ENCODE measurements around the gene ROPN1L. TPM values are rescaled to one million over a fixed set of nuclear protein-coding genes. Genes with fewer than 3 reads are reported as not detected.
A peak's percentile ranks its signal among the peaks of the same experiment; 100 is the strongest.
"Not testable (repeated sequence)": the region's sequence is repeated elsewhere in the genome, so short reads cannot be mapped to it uniquely, and the experiment has no call there.

The ROPN1L gene
- total RNA-seq, 1 experiment from 2014 or later = 2.9 TPM

DNA sequence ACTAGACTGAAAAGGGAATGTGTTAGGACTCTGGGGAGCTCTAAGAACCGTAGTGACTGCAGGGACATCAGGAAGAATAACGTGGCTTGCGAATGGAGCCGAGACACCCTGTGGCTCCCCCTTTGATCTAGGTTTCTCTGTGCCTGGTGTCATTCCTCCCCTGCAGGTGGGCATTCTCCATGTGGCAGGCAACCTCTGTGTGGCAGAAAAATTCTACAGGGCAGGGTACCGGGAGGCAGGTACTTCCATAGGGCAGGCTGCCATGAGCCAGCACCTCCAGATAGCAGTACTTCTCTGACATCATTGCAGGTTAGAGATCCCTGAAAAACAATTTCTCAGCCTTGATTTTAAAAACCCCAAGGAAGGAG lies 43.1 kb downstream of the ROPN1L start:
- Histone ChIP-seq H3K27ac (peak overlapping the region; percentile 37), H3K9me3 (replicated peaks) (no peaks in the 10 kb centered on the region; the same call in 1 of the 2 replicates), H3K27me3 (replicated peaks) (no peaks in the 10 kb centered on the region), H3K4me1 (replicated peaks) (peaks cover 63% of the 10 kb centered on the region), H3K36me3 (no peaks in the 10 kb centered on the region), H3K4me3 (no peak overlapping the region)
- DNase-seq (ENCODE audit: low read depth in 1 of 2, low spot score in 2 of 2) = no peak

DNA sequence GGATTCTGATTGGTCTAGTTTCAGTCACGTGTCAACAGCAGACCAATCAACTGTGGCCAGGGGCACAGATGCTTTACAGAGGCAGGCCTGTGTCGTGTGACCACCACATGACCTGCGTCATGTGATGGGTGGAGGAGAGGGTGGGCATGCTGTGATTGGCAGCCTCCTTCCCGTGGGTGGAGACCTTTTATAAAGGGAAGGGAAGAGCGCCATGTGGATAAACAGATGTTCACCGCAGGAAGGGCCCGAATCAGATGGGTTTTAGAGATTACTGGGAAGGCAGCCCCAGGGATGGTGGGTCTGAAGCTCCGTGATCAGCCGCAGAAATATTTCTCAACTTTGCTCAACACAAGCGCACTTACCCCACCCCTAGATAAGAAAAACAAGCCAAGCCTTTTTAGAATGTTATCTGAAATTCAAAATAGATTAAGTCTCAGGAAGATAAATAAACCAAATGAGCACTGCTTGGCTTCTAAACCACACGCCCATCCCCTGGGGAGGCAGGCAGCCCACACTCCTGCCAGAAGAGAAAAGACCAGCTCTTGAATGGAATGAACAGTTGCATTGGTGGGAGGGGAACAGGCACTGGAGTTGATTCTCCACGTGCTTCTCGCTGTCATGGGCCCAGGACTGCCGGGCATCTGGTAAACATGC lies 43.6 kb downstream of the ROPN1L start:
- Histone ChIP-seq H3K4me1 (replicated peaks) (peaks cover 63% of the 10 kb centered on the region), H3K27me3 (replicated peaks) (no peaks in the 10 kb centered on the region), H3K9me3 (replicated peaks) (no peaks in the 10 kb centered on the region), H3K4me3 (no peak overlapping the region), H3K36me3 (no peaks in the 10 kb centered on the region), H3K27ac (peak overlapping the region; percentile 37)
- DNase-seq (ENCODE audit: low read depth in 1 of 2, low spot score in 2 of 2) = peak; percentile 99

DNA sequence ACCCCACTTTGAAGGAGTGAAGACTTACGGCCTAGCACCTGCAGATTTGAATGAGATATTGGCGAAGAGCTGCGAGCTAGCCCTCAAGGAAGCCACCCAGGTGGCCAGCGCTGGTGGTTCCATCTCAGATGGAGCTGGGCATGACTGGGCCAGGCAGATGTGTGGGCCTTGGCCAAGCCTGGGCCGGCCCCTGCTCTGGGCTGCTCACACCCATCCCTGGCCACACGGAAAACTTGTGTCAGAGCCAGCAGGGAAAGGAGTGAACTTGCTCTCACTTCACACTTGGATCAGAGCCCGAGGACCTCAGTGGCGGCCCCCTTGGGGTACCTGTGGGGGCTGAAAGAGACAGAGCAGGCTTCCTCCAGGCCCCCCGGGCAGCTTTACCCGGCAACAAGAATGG lies 44.2 kb downstream of the ROPN1L start:
- no peaks in the 10 kb centered on the region for H3K9me3 ChIP-seq (replicated peaks)
- H3K4me3 ChIP-seq = no peak overlapping the region
- no peaks in the 10 kb centered on the region for H3K27me3 ChIP-seq (replicated peaks)
- H3K36me3 ChIP-seq = no peaks in the 10 kb centered on the region
- peak overlapping the region; percentile 37 for H3K27ac ChIP-seq
- peaks cover 58% of the 10 kb centered on the region for H3K4me1 ChIP-seq (replicated peaks)
- no peak for DNase-seq (ENCODE audit: low read depth in 1 of 2, low spot score in 2 of 2)

DNA sequence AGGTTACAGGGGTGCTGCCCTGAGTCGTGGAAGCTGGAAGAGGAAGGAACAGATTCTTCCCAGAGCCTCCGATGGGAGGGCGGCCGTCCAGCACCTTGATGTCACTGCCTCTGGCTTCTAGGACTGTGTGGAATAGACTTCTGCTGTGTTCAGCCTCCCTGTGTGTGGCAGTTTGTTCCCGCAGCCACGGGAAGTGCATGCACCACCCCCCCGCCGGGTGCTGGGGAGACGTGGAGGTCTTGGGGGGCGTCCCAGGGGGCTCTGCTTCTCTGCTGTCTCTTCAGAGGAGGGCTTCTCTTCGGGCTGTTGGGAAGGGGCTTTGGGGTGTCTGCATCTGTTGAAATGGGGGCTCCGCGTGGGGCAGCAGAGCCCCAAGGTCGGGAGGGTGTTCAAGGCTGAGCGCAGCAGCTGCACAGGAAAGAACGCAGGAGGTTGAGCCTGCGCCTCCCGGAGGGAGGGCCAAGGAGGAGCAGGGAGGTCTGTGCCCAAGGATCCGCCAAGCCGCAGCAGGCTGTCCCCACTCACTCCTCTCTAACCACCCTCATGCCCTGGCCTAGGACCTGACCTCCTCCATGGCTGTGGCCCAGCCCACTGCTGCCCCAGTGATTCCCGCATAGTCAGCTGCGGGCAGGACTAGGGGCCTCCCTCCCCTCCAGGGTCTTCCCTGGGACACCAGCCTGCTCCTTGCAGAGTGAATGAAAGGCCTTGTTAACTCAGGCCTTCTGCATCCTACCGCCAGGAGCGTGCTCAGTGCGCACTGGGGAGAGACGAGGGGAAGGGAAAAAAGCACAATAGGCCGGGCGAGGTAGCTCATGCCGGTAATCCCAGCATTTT lies 45.0 kb downstream of the ROPN1L start:
- Histone ChIP-seq H3K4me1 (replicated peaks) (peaks cover 54% of the 10 kb centered on the region), H3K27me3 (replicated peaks) (no peaks in the 10 kb centered on the region), H3K27ac (no peak overlapping the region; the same call in 1 of the 2 replicates), H3K36me3 (no peaks in the 10 kb centered on the region), H3K4me3 (no peak overlapping the region), H3K9me3 (replicated peaks) (no peaks in the 10 kb centered on the region)
- DNase-seq (ENCODE audit: low read depth in 1 of 2, low spot score in 2 of 2) = no peak

DNA sequence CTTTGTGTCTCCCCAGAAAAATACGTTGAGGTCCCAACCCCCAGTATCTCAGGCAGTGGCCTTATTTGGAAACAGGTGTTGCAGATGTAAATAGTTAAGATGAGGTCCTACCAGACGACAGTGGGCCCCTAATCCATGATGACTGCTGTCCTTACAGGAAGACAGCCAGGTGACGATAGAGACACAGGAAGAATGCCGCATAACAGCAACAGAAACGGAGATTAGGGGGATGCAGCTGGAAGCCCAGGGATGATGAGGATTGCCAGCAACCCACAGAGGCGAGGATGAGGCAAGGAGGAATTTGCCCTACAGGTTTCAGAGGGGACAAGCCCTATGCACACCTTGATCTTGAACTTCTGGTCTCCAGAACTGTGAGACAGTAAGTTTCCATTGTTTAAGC lies 46.5 kb downstream of the ROPN1L start:
- Histone ChIP-seq H3K27ac (no peak overlapping the region), H3K4me3 (no peak overlapping the region), H3K4me1 (replicated peaks) (peaks cover 54% of the 10 kb centered on the region), H3K27me3 (replicated peaks) (no peaks in the 10 kb centered on the region), H3K36me3 (no peaks in the 10 kb centered on the region), H3K9me3 (replicated peaks) (no peaks in the 10 kb centered on the region)
- DNase-seq (ENCODE audit: low read depth in 1 of 2, low spot score in 2 of 2) = no peak

DNA sequence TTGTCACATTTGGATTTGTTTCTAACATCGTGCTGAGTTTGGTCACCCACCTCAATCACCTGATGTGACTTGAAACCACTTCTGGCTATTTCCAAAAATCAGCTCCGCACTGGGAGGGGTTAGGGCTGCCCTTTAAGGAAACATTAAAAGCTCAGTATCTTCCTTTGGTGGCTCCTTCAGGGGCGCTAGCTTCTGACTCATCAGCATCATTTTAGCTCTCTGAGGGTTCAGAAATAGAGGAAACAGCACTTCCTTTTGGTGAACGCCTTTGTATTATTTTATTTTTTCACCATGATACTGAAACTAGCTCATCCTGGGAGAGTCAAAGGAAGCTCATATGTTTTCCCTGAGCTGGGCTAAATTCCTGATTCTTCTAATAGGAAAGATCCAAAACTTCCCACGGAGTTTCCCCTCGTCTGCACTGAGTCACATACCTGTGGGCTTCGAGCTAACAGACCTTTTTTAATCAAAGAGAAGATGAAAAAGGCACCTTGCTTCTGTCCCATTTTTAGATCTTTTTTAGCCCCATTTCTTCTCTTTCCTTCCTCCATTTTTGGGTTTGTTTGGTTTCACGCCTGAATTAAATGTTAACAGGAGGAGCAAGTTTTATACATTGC lies 48.2 kb downstream of the ROPN1L start:
- DNase-seq (ENCODE audit: low read depth in 1 of 2, low spot score in 2 of 2) = peak in 1 of 2 experiments; percentile 42
- H3K36me3 ChIP-seq = no peaks in the 10 kb centered on the region

GRCh38 chr5:10490927-10491672 lies 49.4 kb downstream of the ROPN1L start:
- DNase-seq (ENCODE audit: low read depth in 1 of 2, low spot score in 2 of 2) = no peak
- Histone ChIP-seq H3K36me3 (no peaks in the 10 kb centered on the region), H3K9me3 (replicated peaks) (no peaks in the 10 kb centered on the region), H3K4me3 (no peak overlapping the region), H3K27ac (no peak overlapping the region), H3K27me3 (replicated peaks) (no peaks in the 10 kb centered on the region), H3K4me1 (replicated peaks) (peaks cover 34% of the 10 kb centered on the region)

More for the DNA sequence above, 48.2 kb downstream of the ROPN1L start:
- H3K27me3 ChIP-seq (replicated peaks) = no peaks in the 10 kb centered on the region
- no peak overlapping the region for H3K27ac ChIP-seq
- H3K9me3 ChIP-seq (replicated peaks) = no peaks in the 10 kb centered on the region
- peaks cover 46% of the 10 kb centered on the region for H3K4me1 ChIP-seq (replicated peaks)
- H3K4me3 ChIP-seq = no peak overlapping the region

DNA sequence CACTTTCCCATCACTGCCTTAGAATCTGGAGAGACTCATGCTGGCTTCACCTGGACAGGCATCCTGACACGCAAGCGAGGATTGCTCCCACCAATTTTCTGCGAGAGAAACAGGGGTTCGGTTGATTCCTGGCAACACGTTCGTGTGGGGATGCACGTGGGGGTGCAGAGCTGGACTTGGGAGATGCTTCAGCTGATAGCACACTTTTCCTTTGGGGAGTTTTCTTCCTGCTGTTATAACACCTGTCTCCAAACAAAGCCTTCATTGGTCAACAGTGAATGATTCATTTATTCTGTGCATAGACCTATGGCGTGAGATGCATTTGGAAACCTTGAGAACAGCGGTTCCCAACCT lies 50.0 kb downstream of the ROPN1L start:
- Histone ChIP-seq H3K36me3 (no peaks in the 10 kb centered on the region), H3K4me3 (no peak overlapping the region), H3K4me1 (replicated peaks) (peaks cover 28% of the 10 kb centered on the region), H3K27me3 (replicated peaks) (no peaks in the 10 kb centered on the region), H3K27ac (no peak overlapping the region), H3K9me3 (replicated peaks) (no peaks in the 10 kb centered on the region)
- no peak for DNase-seq (ENCODE audit: low read depth in 1 of 2, low spot score in 2 of 2)

DNA sequence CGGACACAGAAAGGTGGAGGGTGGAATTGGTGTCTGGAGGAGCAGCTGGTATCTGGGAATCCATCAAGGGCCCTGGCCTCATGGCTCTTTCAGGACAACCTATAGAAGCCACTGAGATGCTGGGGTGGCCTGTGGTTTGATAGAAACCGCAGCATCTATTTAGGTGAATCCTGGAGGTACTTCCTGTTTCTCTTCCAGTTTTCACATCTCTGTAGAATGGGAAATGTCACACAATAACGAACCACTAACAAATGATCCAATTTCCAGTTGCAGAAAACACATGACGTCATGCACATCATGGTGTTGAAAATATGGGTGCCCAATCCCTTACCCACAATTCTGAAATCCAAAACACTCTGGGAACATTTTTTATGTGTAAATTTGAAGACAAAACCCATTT lies 52.2 kb downstream of the ROPN1L start:
- no peaks in the 10 kb centered on the region for H3K27me3 ChIP-seq (replicated peaks)
- H3K27ac ChIP-seq = no peak overlapping the region
- no peaks in the 10 kb centered on the region for H3K36me3 ChIP-seq
- no peak for DNase-seq (ENCODE audit: low read depth in 1 of 2, low spot score in 2 of 2)
- H3K9me3 ChIP-seq (replicated peaks) = no peaks in the 10 kb centered on the region
- peaks cover 16% of the 10 kb centered on the region for H3K4me1 ChIP-seq (replicated peaks)
- no peak overlapping the region for H3K4me3 ChIP-seq

GRCh38 chr5:10494497-10494896 lies 52.8 kb downstream of the ROPN1L start:
- DNase-seq (ENCODE audit: low read depth in 1 of 2, low spot score in 2 of 2); H3K36me3 ChIP-seq; H3K27me3 ChIP-seq (replicated peaks); H3K9me3 ChIP-seq (replicated peaks); H3K27ac ChIP-seq; H3K4me3 ChIP-seq: not testable (repeated sequence)
- peaks cover 12% of the 10 kb centered on the region for H3K4me1 ChIP-seq (replicated peaks)

DNA sequence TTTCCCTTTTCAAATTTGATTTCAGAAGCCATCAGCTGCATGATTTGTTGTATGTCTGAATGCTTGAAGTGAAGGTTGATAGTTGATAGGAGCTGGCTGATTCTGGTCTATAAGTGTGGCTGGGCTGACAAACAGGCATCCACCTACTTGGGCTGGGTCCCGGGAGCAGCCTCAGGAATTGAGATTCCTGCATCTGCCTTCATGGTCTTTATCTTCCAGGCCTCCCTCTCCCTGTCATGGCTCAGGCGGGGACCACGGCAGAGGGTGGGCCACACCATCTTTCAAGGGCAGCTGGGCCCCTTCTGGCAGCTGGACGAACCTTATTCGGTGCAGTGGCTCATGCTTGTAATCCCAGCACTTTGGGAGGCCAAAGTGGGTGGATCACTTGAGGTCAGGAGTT lies 55.9 kb downstream of the ROPN1L start:
- H3K4me1 ChIP-seq (replicated peaks) = peaks cover 3% of the 10 kb centered on the region; the same call in 1 of the 2 replicates
- peak in 1 of 2 experiments; percentile 42 for DNase-seq (ENCODE audit: low read depth in 1 of 2, low spot score in 2 of 2)
- H3K27ac ChIP-seq = no peak overlapping the region
- H3K9me3 ChIP-seq (replicated peaks) = no peaks in the 10 kb centered on the region
- no peaks in the 10 kb centered on the region for H3K36me3 ChIP-seq
- no peak overlapping the region for H3K4me3 ChIP-seq
- H3K27me3 ChIP-seq (replicated peaks) = no peaks in the 10 kb centered on the region

DNA sequence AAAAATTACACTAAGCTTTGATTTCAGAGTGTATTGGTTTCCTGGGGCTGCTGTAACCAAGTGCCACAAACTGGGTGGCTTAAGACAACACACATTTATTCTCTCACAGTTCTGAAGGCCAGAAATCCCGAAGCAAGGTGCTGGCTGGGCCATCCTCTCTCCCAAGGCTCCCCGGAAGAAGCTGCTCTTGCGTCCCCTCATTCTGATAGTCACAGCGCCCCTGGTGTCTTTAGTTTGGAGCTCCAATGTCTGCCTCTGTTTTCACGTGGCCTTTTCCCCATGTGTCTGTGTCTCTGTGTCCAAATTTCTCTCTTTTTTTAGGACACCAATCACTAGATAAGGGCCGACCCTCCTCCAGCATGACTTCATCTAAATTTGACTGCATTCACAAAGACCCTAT lies 56.7 kb downstream of the ROPN1L start:
- H3K27me3 ChIP-seq (replicated peaks) = no peaks in the 10 kb centered on the region
- no peaks in the 10 kb centered on the region for H3K9me3 ChIP-seq (replicated peaks)
- H3K27ac ChIP-seq = no peak overlapping the region
- DNase-seq (ENCODE audit: low read depth in 1 of 2, low spot score in 2 of 2) = no peak
- no peak overlapping the region for H3K4me3 ChIP-seq
- no peaks in the 10 kb centered on the region for H3K36me3 ChIP-seq
- H3K4me1 ChIP-seq (replicated peaks) = peaks cover 3% of the 10 kb centered on the region; the same call in 1 of the 2 replicates

DNA sequence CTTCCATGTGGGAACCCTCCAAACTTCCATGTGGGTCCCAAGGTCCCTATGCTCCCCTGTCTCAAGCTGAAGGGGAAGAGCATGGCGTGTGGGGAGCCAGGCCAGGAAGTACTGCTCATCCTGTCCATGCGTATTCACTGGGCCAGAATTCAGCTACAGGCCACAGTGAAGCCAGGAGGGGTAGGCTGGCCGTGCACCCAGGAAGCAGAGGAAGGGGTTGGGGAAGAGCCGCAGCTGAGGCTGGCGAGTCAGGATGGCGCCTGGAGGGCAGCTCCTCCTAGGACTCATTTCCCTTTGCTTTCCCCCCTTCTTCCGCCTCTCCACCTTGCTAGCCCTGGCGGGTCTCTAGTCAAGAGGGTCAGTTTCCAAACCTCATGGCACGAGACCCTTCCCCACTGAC lies 57.4 kb downstream of the ROPN1L start:
- no peak overlapping the region for H3K4me3 ChIP-seq
- H3K9me3 ChIP-seq (replicated peaks) = no peaks in the 10 kb centered on the region
- H3K27me3 ChIP-seq (replicated peaks) = no peaks in the 10 kb centered on the region
- H3K27ac ChIP-seq = no peak overlapping the region
- H3K4me1 ChIP-seq (replicated peaks) = peaks cover 3% of the 10 kb centered on the region; the same call in 1 of the 2 replicates
- no peak for DNase-seq (ENCODE audit: low read depth in 1 of 2, low spot score in 2 of 2)
- H3K36me3 ChIP-seq = no peaks in the 10 kb centered on the region

All from SJSA1 (cell line).